SK-N-SH treated with all-trans-retinoic acid at 6 μM for 48 hours (cell line): ENCODE results near the gene ZNF219.

Experiments used
- ARNTL ChIP-seq: fragments of 450-650 bp; formaldehyde crosslinking; IDR thresholded peaks from 2 replicates; pipeline ENCODE4 v1.5.0; 2020; ENCODE audit warnings: low read depth, mild to moderate bottlenecking, moderate library complexity, borderline replicate concordance
- BACH2 ChIP-seq: fragments of 250-450 bp; sonication (Bioruptor Pico); IDR thresholded peaks from 2 replicates; pipeline ENCODE4 v1.9.0; 2021; ENCODE audit warnings: mild to moderate bottlenecking, borderline replicate concordance
- CSDC2 ChIP-seq: fragments of 250-450 bp; sonication (Bioruptor Pico); IDR thresholded peaks from 2 replicates; pipeline ENCODE4 v1.5.0; 2020; ENCODE audit warnings: mild to moderate bottlenecking, moderate library complexity
- CSRNP3 ChIP-seq: fragments of 250-450 bp; sonication (Bioruptor Pico); IDR thresholded peaks from 2 replicates; pipeline ENCODE4 v1.5.1; 2021; ENCODE audit warnings: mild to moderate bottlenecking, moderate library complexity
- GLIS3 ChIP-seq: fragments of 250-450 bp; sonication (Bioruptor Pico); IDR thresholded peaks from 2 replicates; pipeline ENCODE4 v1.5.0; 2020; ENCODE audit warnings: mild to moderate bottlenecking, moderate library complexity
- OSR1 ChIP-seq: fragments of 250-450 bp; sonication (Bioruptor Pico); IDR thresholded peaks from 2 replicates; pipeline ENCODE4 v1.8.0; 2022; ENCODE audit warnings: moderate library complexity, mild to moderate bottlenecking, inconsistent platforms
- POU6F1 ChIP-seq: fragments of 250-450 bp; sonication (Bioruptor Pico); IDR thresholded peaks from 2 replicates; pipeline ENCODE4 v1.8.0; 2021; ENCODE audit warnings: low read depth, mild to moderate bottlenecking, moderate library complexity, borderline replicate concordance
- PPARA ChIP-seq: fragments of 250-450 bp; sonication (Bioruptor Pico); IDR thresholded peaks from 2 replicates; pipeline ENCODE4 v1.5.0; 2020; ENCODE audit warnings: mild to moderate bottlenecking, borderline replicate concordance
- SNAI2 ChIP-seq: fragments of 250-450 bp; sonication (Bioruptor Pico); IDR thresholded peaks from 2 replicates; pipeline ENCODE4 v1.5.0; 2020; ENCODE audit warnings: mild to moderate bottlenecking, moderate library complexity
- TSHZ2 ChIP-seq: fragments of 250-450 bp; sonication (Bioruptor Pico); IDR thresholded peaks from 2 replicates; pipeline ENCODE4 v1.5.0; 2020; ENCODE audit warnings: mild to moderate bottlenecking, moderate library complexity
- ZFP3 ChIP-seq: fragments of 250-450 bp; sonication (Bioruptor Pico); IDR thresholded peaks from 2 replicates; pipeline ENCODE4 v1.5.0; 2020; ENCODE audit warnings: mild to moderate bottlenecking, moderate library complexity
- ZNF70 ChIP-seq: fragments of 450-650 bp; formaldehyde crosslinking; IDR thresholded peaks from 2 replicates; pipeline ENCODE4 v1.5.0; 2020; ENCODE audit warnings: mild to moderate bottlenecking, moderate library complexity
- ZNF8 ChIP-seq: fragments of 450-650 bp; formaldehyde crosslinking; IDR thresholded peaks from 2 replicates; pipeline ENCODE4 v1.5.0; 2020; ENCODE audit warnings: mild to moderate bottlenecking, moderate library complexity
- TF ChIP-seq, protein P1 (sequence below): fragments of 250-450 bp; sonication (Bioruptor Pico); IDR thresholded peaks from 2 replicates; pipeline ENCODE4 v1.5.1; 2020; ENCODE audit warnings: low read depth, mild to moderate bottlenecking, moderate library complexity

DNA sequence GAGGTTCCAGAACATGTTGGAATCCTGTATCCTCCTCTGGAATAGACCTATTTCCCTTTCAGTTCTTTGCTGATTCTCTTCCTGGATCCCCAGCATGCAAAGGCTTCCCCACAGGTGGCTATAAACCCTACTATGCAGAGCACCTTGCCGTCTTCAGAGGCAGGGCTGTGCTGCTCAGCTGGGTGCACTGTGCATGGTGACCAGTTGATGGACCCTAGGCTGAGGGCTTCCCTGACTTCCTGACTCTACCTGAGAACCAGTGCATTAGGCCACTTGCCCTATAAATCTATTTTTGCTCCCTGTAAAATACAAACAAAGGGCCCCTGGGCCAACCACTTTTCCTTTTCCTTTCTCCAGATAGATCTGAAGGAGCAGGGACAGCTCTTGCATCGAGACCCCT, 14.1 kb downstream of the ZNF219 start:
- no peak for TF ChIP-seq GLIS3 (CRISPR knock-in tag)
- TF ChIP-seq SNAI2 (CRISPR knock-in tag): no peak
- TF ChIP-seq CSDC2 (CRISPR knock-in tag): no peak
- TF ChIP-seq TSHZ2 (CRISPR knock-in tag): no peak
- no peak for TF ChIP-seq ZFP3 (CRISPR knock-in tag)
- no peak for TF ChIP-seq ARNTL
- no peak for TF ChIP-seq PPARA
- TF ChIP-seq CSRNP3: no peak
- TF ChIP-seq, protein P1, sequence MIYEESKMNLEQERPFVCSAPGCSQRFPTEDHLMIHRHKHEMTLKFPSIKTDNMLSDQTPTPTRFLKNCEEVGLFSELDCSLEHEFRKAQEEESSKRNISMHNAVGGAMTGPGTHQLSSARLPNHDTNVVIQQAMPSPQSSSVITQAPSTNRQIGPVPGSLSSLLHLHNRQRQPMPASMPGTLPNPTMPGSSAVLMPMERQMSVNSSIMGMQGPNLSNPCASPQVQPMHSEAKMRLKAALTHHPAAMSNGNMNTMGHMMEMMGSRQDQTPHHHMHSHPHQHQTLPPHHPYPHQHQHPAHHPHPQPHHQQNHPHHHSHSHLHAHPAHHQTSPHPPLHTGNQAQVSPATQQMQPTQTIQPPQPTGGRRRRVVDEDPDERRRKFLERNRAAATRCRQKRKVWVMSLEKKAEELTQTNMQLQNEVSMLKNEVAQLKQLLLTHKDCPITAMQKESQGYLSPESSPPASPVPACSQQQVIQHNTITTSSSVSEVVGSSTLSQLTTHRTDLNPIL (CRISPR knock-in tag): no peak
- TF ChIP-seq OSR1 (CRISPR knock-in tag): no peak
- no peak for TF ChIP-seq POU6F1
- no peak for TF ChIP-seq ZNF8 (CRISPR knock-in tag)
- no peak for TF ChIP-seq BACH2 (CRISPR knock-in tag)
- no peak for TF ChIP-seq ZNF70 (CRISPR knock-in tag)
